H1 (cell line): ENCODE data around the gene ABCG5. TPM values are rescaled to one million over a fixed set of nuclear protein-coding genes. Genes with fewer than 3 reads are reported as not detected.

ENCODE experiments used
- CTCF ChIA-PET: fragments of 300-600 bp; sonication (Branson Sonifier 250); formaldehyde crosslinking; loops from one replicate; lab custom pipeline; 2021; ENCODE audit not compliant: partially characterized antibody; lab: Charles Lee
- POLR2A ChIA-PET: fragments of 300-600 bp; sonication (Branson Sonifier 250); formaldehyde crosslinking; loops from one replicate; lab custom pipeline; 2021; ENCODE audit warnings: inconsistent platforms; ENCODE audit not compliant: partially characterized antibody; lab: Charles Lee
- DNase-seq, 2 experiments: peaks; one replicate each; pipeline versions ENCODE4 v3.0.0 to v3.0.0-alpha.2; 2010 to 2022; ENCODE audit warnings: low spot score in 2 of 2, low read depth in 1 of 2, mixed read lengths in 1 of 2
- FAIRE-seq: peaks from 2 replicates; lab custom pipeline; 2011; peaks lifted over from hg19 to GRCh38; lab: Jason Lieb, UNC
- H2AFZ ChIP-seq: 2 replicates; pipeline ENCODE4 v1.8.1; 2012; ENCODE audit warnings: low read length, inconsistent platforms
- H2AK5ac ChIP-seq: 2 replicates; pipeline ENCODE4 v1.6.1; 2013; ENCODE audit warnings: low read depth, low read length
- H2BK120ac ChIP-seq: replicated peaks from 2 replicates; pipeline ENCODE3; 2013; ENCODE audit warnings: low read depth, low read length, inconsistent platforms
- H2BK12ac ChIP-seq: 2 replicates; pipeline ENCODE4 v1.6.1; 2013; ENCODE audit warnings: low read depth, low read length
- H2BK15ac ChIP-seq: 2 replicates; pipeline ENCODE4 v1.6.1; 2013; ENCODE audit warnings: low read length
- H2BK20ac ChIP-seq: 2 replicates; pipeline ENCODE4 v1.6.1; 2013; ENCODE audit warnings: low read length
- H2BK5ac ChIP-seq: 2 replicates; pipeline ENCODE4 v1.6.1; 2013; ENCODE audit warnings: low read depth, low read length
- H3K14ac ChIP-seq: 2 replicates; pipeline ENCODE4 v1.6.1; 2013; ENCODE audit warnings: inconsistent platforms; ENCODE audit not compliant: insufficient read length
- H3K18ac ChIP-seq: 2 replicates; pipeline ENCODE4 v1.6.1; 2013; ENCODE audit warnings: low read length; ENCODE audit errors: extremely low read depth
- H3K23ac ChIP-seq: 2 replicates; pipeline ENCODE4 v1.6.1; 2013; ENCODE audit warnings: inconsistent platforms; ENCODE audit not compliant: insufficient read length
- H3K23me2 ChIP-seq: 2 replicates; pipeline ENCODE4 v1.6.1; 2013; ENCODE audit warnings: low read depth, low read length
- H3K27ac ChIP-seq: 2 replicates; pipeline ENCODE4 v1.6.1; 2011; ENCODE audit warnings: low read depth, low read length, inconsistent platforms
- H3K27me3 ChIP-seq, 4 experiments: replicated peaks in 1 of 4; 1 replicate in 1 of 4; 2 replicates in 3 of 4; pipeline versions ENCODE4 v1.6.1 to v1.8.1; 2011 to 2013; ENCODE audit warnings: low read length in 3 of 4, mild to moderate bottlenecking in 3 of 4, inconsistent platforms in 2 of 4, mixed read lengths in 2 of 4, moderate library complexity in 1 of 4; ENCODE audit not compliant: control insufficient read depth in 3 of 4, insufficient read depth in 3 of 4; ENCODE audit errors: extremely low read depth in 1 of 4
- H3K36me3 ChIP-seq, 4 experiments: 2 replicates each; pipeline versions ENCODE4 v1.6.1 to v1.8.1; 2011 to 2013; ENCODE audit warnings: mild to moderate bottlenecking in 4 of 4, low read length in 3 of 4, moderate library complexity in 2 of 4, control low read depth in 1 of 4, inconsistent platforms in 1 of 4; ENCODE audit not compliant: insufficient read depth in 4 of 4, control insufficient read depth in 2 of 4
- H3K4ac ChIP-seq: replicated peaks from 2 replicates; pipeline ENCODE3; 2013; ENCODE audit warnings: low read length, low read depth, mixed read lengths, inconsistent platforms; ENCODE audit not compliant: insufficient read length
- H3K4me1 ChIP-seq, 4 experiments: replicated peaks in 1 of 4; 1 replicate in 1 of 4; 2 replicates in 3 of 4; pipeline versions ENCODE4 v1.6.1 to v1.8.1; 2011 to 2013; ENCODE audit warnings: low read length in 3 of 4, inconsistent platforms in 2 of 4, mixed read lengths in 1 of 4; ENCODE audit not compliant: insufficient read depth in 4 of 4, control insufficient read depth in 3 of 4
- H3K4me2 ChIP-seq, 2 experiments: 2 replicates each; pipeline versions ENCODE4 v1.6.1 to v1.8.1; 2011 to 2013; ENCODE audit warnings: low read depth in 2 of 2, low read length in 2 of 2, control low read depth in 1 of 2, inconsistent platforms in 1 of 2, mild to moderate bottlenecking in 1 of 2; ENCODE audit not compliant: insufficient read depth in 1 of 2
- H3K4me3 ChIP-seq, 4 experiments: fragments of 200-600, 300-600 bp in 1 of 4; sonication (generic), shearing (Covaris generic), sonication (Bioruptor Twin) in 1 of 4; 2 replicates each; pipeline versions ENCODE4 v1.5.1 to v1.8.1; 2011 to 2016; ENCODE audit warnings: low read length in 4 of 4, low read depth in 3 of 4, control low read depth in 2 of 4, inconsistent platforms in 2 of 4, mild to moderate bottlenecking in 2 of 4, mixed read lengths in 1 of 4, moderate library complexity in 1 of 4; ENCODE audit not compliant: insufficient read depth in 2 of 4; ENCODE audit errors: extremely low read depth in 1 of 4
- H3K56ac ChIP-seq: replicated peaks from 2 replicates; pipeline ENCODE3; 2013; ENCODE audit warnings: low read depth, mild to moderate bottlenecking, mixed read lengths, low read length, inconsistent platforms; ENCODE audit not compliant: insufficient read length
- H3K79me1 ChIP-seq: 2 replicates; pipeline ENCODE4 v1.6.1; 2013; ENCODE audit warnings: low read depth, low read length, control low read depth
- H3K79me2 ChIP-seq, 2 experiments: 2 replicates each; pipeline versions ENCODE4 v1.6.1 to v1.8.1; 2012 to 2013; ENCODE audit warnings: low read length in 2 of 2, mild to moderate bottlenecking in 2 of 2, inconsistent platforms in 1 of 2; ENCODE audit not compliant: insufficient read depth in 2 of 2, control insufficient read depth in 1 of 2
- H3K9ac ChIP-seq, 4 experiments: replicated peaks in 1 of 4; 1 replicate in 1 of 4; 2 replicates in 3 of 4; pipeline versions ENCODE4 v1.6.1 to v1.8.1; 2011 to 2013; ENCODE audit warnings: low read depth in 3 of 4, low read length in 3 of 4, control low read depth in 2 of 4, mild to moderate bottlenecking in 2 of 4, moderate library complexity in 2 of 4, inconsistent platforms in 1 of 4; ENCODE audit errors: extremely low read depth in 1 of 4
- H3K9me3 ChIP-seq, 2 experiments: 2 replicates each; pipeline versions ENCODE4 v1.6.1 to v1.8.1; 2012 to 2013; ENCODE audit warnings: mild to moderate bottlenecking in 2 of 2, moderate library complexity in 2 of 2, control low read depth in 1 of 2, inconsistent platforms in 1 of 2, low read depth in 1 of 2, low read length in 1 of 2, mixed read lengths in 1 of 2; ENCODE audit not compliant: insufficient read depth in 2 of 2
- H4K20me1 ChIP-seq, 2 experiments: replicated peaks in 1 of 2; 2 replicates each; pipeline versions ENCODE3 to v1.8.1; 2011 to 2013; ENCODE audit warnings: inconsistent platforms in 2 of 2, low read length in 2 of 2, mild to moderate bottlenecking in 1 of 2; ENCODE audit not compliant: insufficient read depth in 2 of 2, control insufficient read depth in 1 of 2
- H4K5ac ChIP-seq: 2 replicates; pipeline ENCODE4 v1.6.1; 2013; ENCODE audit warnings: low read length, low read depth, mixed read lengths, inconsistent platforms; ENCODE audit not compliant: insufficient read length
- H4K8ac ChIP-seq: 2 replicates; pipeline ENCODE4 v1.8.0; 2013; ENCODE audit warnings: mild to moderate bottlenecking, moderate library complexity, low read length, inconsistent platforms; ENCODE audit not compliant: insufficient read depth; ENCODE audit errors: extremely low read depth
- H4K91ac ChIP-seq: replicated peaks from 2 replicates; pipeline ENCODE3; 2013; ENCODE audit warnings: low read length, mixed read lengths, inconsistent platforms; ENCODE audit not compliant: insufficient read length
- BACH1 ChIP-seq: IDR thresholded peaks from 2 replicates; pipeline ENCODE4 v1.6.1; 2012; ENCODE audit warnings: low read length, improper control_type of control experiment
- FOSL1 ChIP-seq: IDR thresholded peaks from 2 replicates; pipeline ENCODE4 v1.6.1; 2011; ENCODE audit warnings: mild to moderate bottlenecking, low read depth, low read length, moderate library complexity; ENCODE audit not compliant: insufficient read depth
- MAFK ChIP-seq: IDR thresholded peaks from 2 replicates; pipeline ENCODE4 v1.6.1; 2012; ENCODE audit warnings: low read depth, mild to moderate bottlenecking, improper control_type of control experiment, low read length
- NANOG ChIP-seq: IDR thresholded peaks from 2 replicates; pipeline ENCODE4 v1.6.1; 2011; ENCODE audit warnings: low read length, low read depth, mild to moderate bottlenecking, inconsistent platforms; ENCODE audit not compliant: insufficient read depth, poor library complexity, severe bottlenecking
- RBBP5 ChIP-seq: IDR thresholded peaks from 2 replicates; pipeline ENCODE4 v1.7.1; 2012; ENCODE audit warnings: low read depth, mild to moderate bottlenecking, inconsistent platforms, low read length, moderate library complexity, borderline replicate concordance
- TAF1 ChIP-seq: IDR thresholded peaks from 2 replicates; pipeline ENCODE4 v1.6.1; 2011; ENCODE audit warnings: mild to moderate bottlenecking, low read depth, low read length
- WGBS, 2 experiments: shearing (Covaris generic) in 1 of 2; methylation state at CpG; one replicate each; pipeline versions ENCODE4 v1.1.6 to v1.1.7; 2013 to 2015; ENCODE audit warnings: low lambda C conversion rate in 2 of 2, mixed read lengths in 2 of 2, inconsistent platforms in 1 of 2, low coverage in 1 of 2, missing lambda C conversion rate in 1 of 2; ENCODE audit not compliant: insufficient replicate concordance in 2 of 2, insufficient coverage in 1 of 2, insufficient read length in 1 of 2; ENCODE audit errors: extremely low coverage in 1 of 2, missing lambda C conversion rate in 1 of 2; 5-methylcytosine and 5-hydroxymethylcytosine counted together
- polyA plus RNA-seq, 7 experiments: library from polyadenylated mRNA; depleted of rRNA in 3 of 7; stranded (reverse) in 5 of 7; unstranded in 2 of 7; fragments of >200 nt in 5 of 7; fragments of 200-250 nt in 2 of 7; gene quantifications; 1 replicate in 5 of 7; 2 replicates in 1 of 7; 4 replicates in 1 of 7; pipeline versions ENCODE4 v1.2.1 to v1.2.3, GENCODE V29; 2011 to 2013; ENCODE audit warnings: missing spikeins in 2 of 7, mixed read lengths in 2 of 7
- total RNA-seq: library from RNA; stranded (reverse); fragmentation: NEBNext Ultra II Directional; extraction: Animal tissue kit (Norgen Biotek cat#: 25700); gene quantifications from 2 replicates; pipeline ENCODE4 v1.2.1, GENCODE V29; 2021

The ABCG5 gene
- total and polyA plus RNA-seq, 2 of the 8 experiments (the other 6 are each of a cell fraction or from before 2014, with no cell fraction given): not detected

DNA sequence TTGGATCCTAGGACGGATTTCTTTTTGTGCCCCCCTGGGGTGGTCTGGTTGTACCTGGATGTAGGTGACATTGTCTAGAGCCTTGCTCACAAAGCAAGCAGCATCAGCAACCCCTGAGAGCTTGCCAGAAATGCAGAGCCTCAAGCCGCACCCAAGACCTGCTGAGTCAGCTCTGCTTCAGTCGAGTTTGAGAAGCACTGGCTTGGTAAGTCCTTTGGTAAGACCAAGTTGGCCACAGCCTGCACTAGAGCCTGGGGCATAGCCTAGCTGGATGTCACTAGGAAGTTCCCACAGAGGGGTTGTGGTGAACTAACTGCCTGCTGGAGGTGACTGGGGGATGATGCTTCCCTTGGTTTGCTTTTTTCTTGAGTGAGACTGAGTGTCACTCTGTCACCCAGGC lies 6.2 kb downstream of the ABCG5 start:
- CTCF ChIA-PET: no interaction called here
- H4K5ac ChIP-seq: no peak overlapping the region
- DNase-seq: no peak
- no peaks in the 10 kb centered on the region for H3K36me3 ChIP-seq
- POLR2A ChIA-PET: no interaction called here
- H3K14ac ChIP-seq: no peak overlapping the region
- no peaks in the 10 kb centered on the region for H4K20me1 ChIP-seq
- no peak overlapping the region for H3K27ac ChIP-seq
- H3K4ac ChIP-seq: no peak overlapping the region
- peak overlapping the region in 1 of 2 experiments; percentile 78; a peak in 1 of 4 replicates for H3K4me2 ChIP-seq
- H3K9me3 ChIP-seq: no peaks in the 10 kb centered on the region
- H3K23me2 ChIP-seq: no peaks in the 10 kb centered on the region
- H2AFZ ChIP-seq: no peak overlapping the region
- H2BK12ac ChIP-seq: no peak overlapping the region
- H3K18ac ChIP-seq: no peak overlapping the region
- no peak overlapping the region for H3K4me3 ChIP-seq
- H2BK15ac ChIP-seq: no peak overlapping the region
- 76% methylated on average over 3 of the region's 3 CpGs; no CpG with 5 or more reads in 1 of the 2 experiments for WGBS, 2 experiments
- H3K79me1 ChIP-seq: no peaks in the 10 kb centered on the region
- H3K23ac ChIP-seq: no peak overlapping the region
- no peak overlapping the region for H2BK120ac ChIP-seq
- H2BK20ac ChIP-seq: no peak overlapping the region
- H3K79me2 ChIP-seq: no peaks in the 10 kb centered on the region
- H3K27me3 ChIP-seq: no peaks in the 10 kb centered on the region
- no peak overlapping the region for H3K9ac ChIP-seq
- no peak for FAIRE-seq
- H4K91ac ChIP-seq: no peak overlapping the region
- no peak overlapping the region for H3K56ac ChIP-seq
- H4K8ac ChIP-seq: 0 out of 2 replicates have a peak overlapping the region, but pooled peaks have one; percentile 78
- H2BK5ac ChIP-seq: no peak overlapping the region
- no peak overlapping the region for H2AK5ac ChIP-seq
- H3K4me1 ChIP-seq: no peaks in the 10 kb centered on the region; a peak in 1 of 7 replicates
- TF ChIP-seq BACH1 (0 out of 2 replicates have a peak, but pooled peaks have one; percentile 34), FOSL1 (no peak), MAFK (peak; percentile 74; the same call in 1 of the 2 replicates), RBBP5 (no peak), TAF1 (no peak), NANOG (no peak)
